ENCODE results near the gene RAB3GAP2. TPM values are rescaled to one million over a fixed set of nuclear protein-coding genes. Genes with fewer than 3 reads are reported as not detected.
"Not testable (repeated sequence)": the region's sequence is repeated elsewhere in the genome, so short reads cannot be mapped to it uniquely, and the experiment has no call there.

The RAB3GAP2 gene
- total RNA-seq, 1 donor from 2014 or later, result 51.2 TPM

DNA sequence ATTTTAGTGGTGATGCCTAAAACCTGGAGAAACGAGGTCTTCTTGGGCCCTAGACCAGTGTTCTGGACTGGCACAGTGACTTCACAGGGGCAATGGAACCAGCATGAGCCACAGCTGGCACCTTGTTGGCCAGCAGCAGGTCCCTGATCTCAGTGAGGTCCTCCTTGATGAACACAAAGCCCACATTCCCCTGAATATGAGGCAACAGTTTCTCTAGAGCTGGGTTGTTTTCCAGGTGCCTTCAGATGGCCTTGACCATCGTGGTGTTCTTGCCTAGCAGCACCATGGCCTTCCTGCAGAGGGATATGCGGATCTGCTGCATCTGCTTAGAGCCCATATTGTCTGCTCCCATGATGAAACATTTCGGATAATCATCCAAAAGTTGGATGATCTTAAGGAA, 44.9 kb upstream of the RAB3GAP2 start:
- Mint-ChIP-seq H3K4me1 (ENCODE audit: unreplicated experiment) (no peaks in the 10 kb centered on the region), H3K27me3 (no peaks in the 10 kb centered on the region), H3K36me3 (no peaks in the 10 kb centered on the region), H3K4me3 (no peak overlapping the region), H3K27ac (no peak overlapping the region), H3K9me3 (no peaks in the 10 kb centered on the region)
- no peak for TF ChIP-seq CTCF (conservative IDR thresholded peaks at IDR 0.05)
- DNase-seq (ENCODE audit: extremely low spot score, unreplicated experiment), result no peak

GRCh38 chr1:220316305-220316704, 44.1 kb upstream of the RAB3GAP2 start:
- Mint-ChIP-seq H3K4me3 (no peak overlapping the region), H3K4me1 (ENCODE audit: unreplicated experiment) (no peaks in the 10 kb centered on the region), H3K27ac (no peak overlapping the region), H3K27me3 (no peaks in the 10 kb centered on the region), H3K36me3 (no peaks in the 10 kb centered on the region), H3K9me3 (no peaks in the 10 kb centered on the region)
- no peak for TF ChIP-seq CTCF (conservative IDR thresholded peaks at IDR 0.05)
- DNase-seq (ENCODE audit: extremely low spot score, unreplicated experiment), result no peak

DNA sequence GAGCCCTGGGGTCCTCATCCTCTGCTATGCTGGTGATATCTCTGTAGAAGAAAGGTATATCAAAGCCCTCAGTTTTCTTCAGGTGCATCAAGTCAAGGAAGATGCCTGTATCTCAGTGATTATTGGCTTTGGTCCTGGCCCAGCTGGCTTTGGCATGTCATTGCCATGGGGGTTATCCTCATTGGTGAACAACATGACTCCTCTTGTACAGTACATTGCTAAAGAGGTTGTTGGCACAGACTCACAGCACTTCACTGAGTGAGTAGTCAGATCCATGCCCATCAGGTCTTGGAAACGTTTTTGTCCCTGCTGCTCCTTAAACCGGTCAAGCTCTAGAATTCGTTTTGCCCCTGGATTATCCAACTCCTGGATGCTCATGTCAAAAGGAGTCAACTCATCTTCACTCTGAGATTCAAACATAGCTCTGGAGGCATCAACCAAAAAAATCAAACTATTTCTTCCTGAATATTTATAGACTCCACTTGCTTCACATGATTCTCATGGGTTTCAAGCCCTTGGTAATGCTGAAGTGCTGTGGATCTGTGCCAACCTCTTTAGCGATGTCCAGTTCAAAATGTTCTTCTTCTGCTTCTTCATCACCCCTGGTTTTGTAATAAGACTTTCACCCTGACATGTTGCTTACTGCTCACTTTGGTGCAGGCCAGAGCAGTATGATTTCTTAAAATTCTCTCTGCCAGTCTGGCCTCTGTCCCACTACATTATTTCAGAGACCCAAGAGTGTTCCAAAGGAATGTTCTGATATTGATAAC, 43.0 kb upstream of the RAB3GAP2 start:
- no peak for TF ChIP-seq CTCF (conservative IDR thresholded peaks at IDR 0.05)
- Mint-ChIP-seq H3K4me1 (ENCODE audit: unreplicated experiment) (no peaks in the 10 kb centered on the region), H3K27me3 (no peaks in the 10 kb centered on the region), H3K36me3 (no peaks in the 10 kb centered on the region), H3K9me3 (no peaks in the 10 kb centered on the region), H3K4me3 (no peak overlapping the region), H3K27ac (no peak overlapping the region)
- no peak for DNase-seq (ENCODE audit: extremely low spot score, unreplicated experiment)

GRCh38 chr1:220313576-220313975, 41.3 kb upstream of the RAB3GAP2 start:
- no peak overlapping the region for H3K27ac Mint-ChIP-seq
- no peak overlapping the region for H3K4me3 Mint-ChIP-seq
- H3K36me3 Mint-ChIP-seq, result no peaks in the 10 kb centered on the region
- TF ChIP-seq CTCF (conservative IDR thresholded peaks at IDR 0.05), result no peak
- no peak for DNase-seq (ENCODE audit: extremely low spot score, unreplicated experiment)
- H3K9me3 Mint-ChIP-seq, result no peaks in the 10 kb centered on the region
- no peaks in the 10 kb centered on the region for H3K4me1 Mint-ChIP-seq (ENCODE audit: unreplicated experiment)
- H3K27me3 Mint-ChIP-seq, result no peaks in the 10 kb centered on the region

GRCh38 chr1:220310147-220310546, 37.9 kb upstream of the RAB3GAP2 start:
- H3K27me3 Mint-ChIP-seq; H3K27ac Mint-ChIP-seq; H3K4me3 Mint-ChIP-seq; H3K36me3 Mint-ChIP-seq; H3K9me3 Mint-ChIP-seq; H3K4me1 Mint-ChIP-seq (ENCODE audit: unreplicated experiment); DNase-seq (ENCODE audit: extremely low spot score, unreplicated experiment): not testable (repeated sequence)

DNA sequence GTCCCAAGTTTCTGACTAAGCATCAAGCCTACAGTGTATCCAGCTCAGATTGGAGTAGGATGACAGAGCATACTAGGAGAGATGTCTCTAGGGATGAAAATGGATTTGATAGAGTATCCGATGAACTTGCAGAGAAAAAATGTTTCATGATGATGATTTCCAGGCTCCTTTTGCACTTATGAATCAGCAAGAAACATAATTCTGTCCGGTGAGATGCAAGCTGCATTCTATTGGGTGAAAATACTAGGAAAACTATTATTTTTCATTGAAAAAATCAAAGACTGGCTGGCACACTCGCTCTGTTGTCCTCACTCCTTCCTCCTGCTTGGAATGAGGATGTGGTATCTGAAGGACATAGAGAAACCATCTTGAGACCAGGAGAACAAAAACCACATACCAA, 35.4 kb upstream of the RAB3GAP2 start:
- Mint-ChIP-seq H3K27ac (no peak overlapping the region), H3K4me1 (ENCODE audit: unreplicated experiment) (no peaks in the 10 kb centered on the region), H3K9me3 (peaks cover 11% of the 10 kb centered on the region), H3K4me3 (no peak overlapping the region), H3K27me3 (no peaks in the 10 kb centered on the region), H3K36me3 (no peaks in the 10 kb centered on the region)
- no peak for DNase-seq (ENCODE audit: extremely low spot score, unreplicated experiment)
- TF ChIP-seq CTCF (conservative IDR thresholded peaks at IDR 0.05), result no peak
